GM12874 (cell line): ENCODE data around the gene LCLAT1.
A peak's percentile ranks its signal among the peaks of the same experiment; 100 is the strongest.

ENCODE experiments used
- TF ChIP-seq, protein P1 (sequence below): IDR thresholded peaks from 2 replicates; pipeline ENCODE4 v1.5.1; 2011; ENCODE audit warnings: low read depth, mild to moderate bottlenecking, control low read depth, low read length, moderate library complexity; ENCODE audit not compliant: insufficient read depth

LCLAT1 gene

GRCh38 chr2:30492185-30492584, 45.1 kb downstream of the LCLAT1 start:
- TF ChIP-seq, protein P1, sequence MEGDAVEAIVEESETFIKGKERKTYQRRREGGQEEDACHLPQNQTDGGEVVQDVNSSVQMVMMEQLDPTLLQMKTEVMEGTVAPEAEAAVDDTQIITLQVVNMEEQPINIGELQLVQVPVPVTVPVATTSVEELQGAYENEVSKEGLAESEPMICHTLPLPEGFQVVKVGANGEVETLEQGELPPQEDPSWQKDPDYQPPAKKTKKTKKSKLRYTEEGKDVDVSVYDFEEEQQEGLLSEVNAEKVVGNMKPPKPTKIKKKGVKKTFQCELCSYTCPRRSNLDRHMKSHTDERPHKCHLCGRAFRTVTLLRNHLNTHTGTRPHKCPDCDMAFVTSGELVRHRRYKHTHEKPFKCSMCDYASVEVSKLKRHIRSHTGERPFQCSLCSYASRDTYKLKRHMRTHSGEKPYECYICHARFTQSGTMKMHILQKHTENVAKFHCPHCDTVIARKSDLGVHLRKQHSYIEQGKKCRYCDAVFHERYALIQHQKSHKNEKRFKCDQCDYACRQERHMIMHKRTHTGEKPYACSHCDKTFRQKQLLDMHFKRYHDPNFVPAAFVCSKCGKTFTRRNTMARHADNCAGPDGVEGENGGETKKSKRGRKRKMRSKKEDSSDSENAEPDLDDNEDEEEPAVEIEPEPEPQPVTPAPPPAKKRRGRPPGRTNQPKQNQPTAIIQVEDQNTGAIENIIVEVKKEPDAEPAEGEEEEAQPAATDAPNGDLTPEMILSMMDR = no peak

- TF ChIP-seq, protein P1 = no peak
These were observed 45.6 kb downstream of the LCLAT1 start for GRCh38 chr2:30492619-30493018.

DNA sequence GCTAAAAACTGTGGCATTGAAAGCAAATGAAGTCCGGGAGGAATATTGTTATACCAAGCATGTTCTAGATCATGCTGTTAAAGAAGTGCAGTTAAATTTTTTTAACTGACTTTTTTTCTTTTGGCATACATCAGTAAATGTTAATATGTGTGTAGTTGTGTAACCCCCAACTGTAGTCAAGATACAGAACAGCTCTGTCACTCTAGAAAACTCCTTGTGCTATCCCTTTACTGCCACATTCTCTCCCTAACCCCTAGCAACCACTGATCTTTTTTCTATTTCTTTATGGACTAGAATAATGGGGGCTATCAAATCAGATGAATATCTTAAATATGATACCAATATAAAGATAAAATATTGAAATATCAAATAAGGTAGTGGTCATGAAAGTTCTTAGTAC, 46.4 kb downstream of the LCLAT1 start:
- TF ChIP-seq, protein P1 = no peak

DNA sequence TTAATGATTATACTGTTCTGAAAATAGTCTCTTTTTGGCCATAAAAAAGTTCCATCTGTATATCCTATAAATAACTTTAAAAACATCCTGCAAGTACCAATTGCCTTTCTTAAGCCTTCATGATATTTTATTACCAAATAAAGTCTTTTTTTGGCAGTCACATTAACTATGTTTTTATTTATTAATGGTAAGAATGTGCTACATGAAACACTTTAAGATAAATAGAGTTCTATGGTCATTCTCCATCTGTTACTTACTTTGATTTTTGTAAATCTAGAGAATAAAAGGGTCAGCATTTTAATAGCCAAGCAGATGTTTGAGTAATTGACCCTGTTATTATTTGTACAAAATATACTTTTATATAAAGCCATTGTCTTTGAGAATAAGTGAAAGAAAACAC, 52.6 kb downstream of the LCLAT1 start:
- TF ChIP-seq, protein P1 = no peak

- TF ChIP-seq, protein P1 = no peak
These were observed 53.7 kb downstream of the LCLAT1 start for GRCh38 chr2:30500699-30501098.

GRCh38 chr2:30502310-30502709, 55.3 kb downstream of the LCLAT1 start:
- TF ChIP-seq, protein P1 = no peak

GRCh38 chr2:30503007-30503694, 56.1 kb downstream of the LCLAT1 start:
- TF ChIP-seq, protein P1 = peak; percentile 4; the same call in 1 of the 2 replicates

GRCh38 chr2:30503695-30504052, 56.6 kb downstream of the LCLAT1 start:
- TF ChIP-seq, protein P1 = no peak
